GM21526 (cell line): Measurements from ENCODE around the gene RAB24.
A peak's percentile ranks its signal among the peaks of the same experiment; 100 is the strongest.
"Not testable (repeated sequence)": the region's sequence is repeated elsewhere in the genome, so short reads cannot be mapped to it uniquely, and the experiment has no call there.

Source experiments
- ATAC-seq: cut with Tn5 transposase; IDR thresholded peaks from one replicate; pipeline ENCODE4 v1.9.1; 2021; ENCODE audit warnings: moderate library complexity; ENCODE audit not compliant: unreplicated experiment, low FRiP score

The RAB24 gene

GRCh38 chr5:177303121-177303924, at the start of gene RAB24, which contains the start of gene PRELID1:
TSS of gene RAB24 (minus strand) at chr5:177303719. CDS start at chr5:177303288, 431 bp downstream.
TSS of gene PRELID1 (plus strand) at chr5:177303799. CDS start at chr5:177303986, 187 bp downstream.
- peak; percentile 45 for ATAC-seq

- no peak for ATAC-seq
Measured at GRCh38 chr5:177353093-177353492, 49.6 kb upstream of the RAB24 start.

DNA sequence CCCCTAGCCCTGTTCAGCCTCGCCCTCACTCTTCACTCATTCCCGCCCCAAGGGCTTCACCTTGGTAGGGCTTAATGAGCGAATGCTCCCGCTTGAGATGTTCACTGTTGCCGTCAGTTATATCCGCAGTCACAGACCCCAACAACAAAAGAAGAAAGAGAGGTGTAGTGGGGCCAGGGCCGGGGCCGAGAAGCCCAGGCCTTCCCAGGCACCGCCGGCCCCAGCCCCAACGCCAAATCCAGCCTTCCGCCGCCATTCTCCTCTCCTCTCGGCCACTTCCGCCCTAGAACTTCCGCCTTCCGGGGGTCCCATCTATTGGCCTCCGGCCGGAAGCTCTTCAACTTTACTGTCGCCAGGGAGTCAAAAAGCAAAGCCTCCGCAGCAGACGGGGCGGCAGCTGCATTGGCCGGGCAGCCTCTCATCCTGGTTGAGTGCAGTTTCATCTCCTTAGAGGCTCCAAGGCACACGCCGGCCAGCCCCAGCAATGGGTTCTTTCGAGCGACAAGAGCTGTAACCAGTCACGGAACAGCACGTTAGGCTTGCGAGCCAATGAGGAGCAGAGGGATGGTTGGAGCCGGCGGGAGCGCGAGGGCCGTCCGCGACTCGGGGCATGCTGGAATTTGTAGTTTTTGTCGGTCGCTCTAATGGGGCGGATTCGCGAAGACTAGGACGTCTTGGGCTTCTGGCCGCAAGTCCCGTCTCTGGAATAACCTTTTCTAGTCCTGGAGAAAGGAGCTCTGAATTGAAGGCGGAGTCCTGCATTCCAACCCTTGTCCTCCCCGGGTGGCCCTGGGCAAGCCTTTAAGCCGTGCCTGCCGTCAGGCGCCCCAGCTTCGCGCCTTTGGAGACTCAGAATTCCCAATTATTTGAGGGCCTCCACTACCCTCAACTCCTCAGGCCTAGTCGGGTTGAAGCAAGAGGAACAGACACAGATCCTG, 48.1 kb upstream of the RAB24 start, which contains the start of gene LMAN2:
LMAN2 (minus strand) TSS at position 277 of the 938 bp plus-strand sequence; CDS start at position 256, 21 bp downstream.
- peak; percentile 90 for ATAC-seq

GRCh38 chr5:177350776-177351391, 47.4 kb upstream of the RAB24 start:
- no peak for ATAC-seq

- ATAC-seq: no peak
Measured at GRCh38 chr5:177349762-177350161, 46.2 kb upstream of the RAB24 start.

GRCh38 chr5:177349362-177349647, 45.8 kb upstream of the RAB24 start:
- ATAC-seq: no peak

GRCh38 chr5:177347699-177348098, 44.2 kb upstream of the RAB24 start:
- no peak for ATAC-seq

DNA sequence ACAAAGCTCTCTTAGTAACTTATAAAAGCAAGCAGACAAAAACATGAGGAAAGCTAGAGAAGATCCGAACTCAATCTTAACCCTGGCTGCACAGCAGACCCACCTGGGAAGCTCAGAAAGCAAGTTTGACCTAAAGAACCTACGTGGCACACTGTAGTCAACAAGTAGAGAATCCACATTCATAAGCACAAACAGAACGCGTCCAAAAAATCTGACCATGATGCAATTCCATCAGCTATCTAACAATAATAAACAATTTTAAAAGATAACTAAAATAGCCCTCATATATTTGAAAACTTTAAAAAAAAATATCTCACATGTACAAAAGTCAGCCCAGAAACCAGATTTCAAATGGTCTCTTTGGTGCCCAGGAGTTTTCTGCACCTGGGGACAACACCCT, 43.3 kb upstream of the RAB24 start:
- no peak for ATAC-seq

GRCh38 chr5:177344891-177345290, 41.4 kb upstream of the RAB24 start:
- ATAC-seq: no peak

GRCh38 chr5:177343777-177344176, 40.3 kb upstream of the RAB24 start:
- no peak for ATAC-seq

DNA sequence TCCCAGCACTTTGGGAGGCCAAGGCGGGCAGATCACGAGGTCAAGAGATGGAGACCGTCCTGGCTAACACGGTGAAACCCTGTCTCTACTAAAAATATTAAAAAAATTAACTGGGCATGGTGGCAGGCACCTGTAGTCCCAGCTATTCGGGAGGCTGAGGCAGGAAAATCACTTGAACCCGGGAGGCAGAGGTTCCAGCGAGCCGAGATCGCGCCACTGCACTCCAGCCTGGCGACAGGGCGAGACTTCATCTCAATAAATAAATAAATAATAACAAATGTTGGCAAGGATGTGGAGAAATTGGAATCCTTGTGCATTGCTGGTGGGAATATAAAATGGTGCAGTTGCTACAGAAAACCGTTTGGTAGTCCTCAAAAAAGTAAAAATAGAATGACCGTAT, 39.5 kb upstream of the RAB24 start:
- not testable (repeated sequence) for ATAC-seq

GRCh38 chr5:177339107-177339638, 35.7 kb upstream of the RAB24 start:
- ATAC-seq: no peak

DNA sequence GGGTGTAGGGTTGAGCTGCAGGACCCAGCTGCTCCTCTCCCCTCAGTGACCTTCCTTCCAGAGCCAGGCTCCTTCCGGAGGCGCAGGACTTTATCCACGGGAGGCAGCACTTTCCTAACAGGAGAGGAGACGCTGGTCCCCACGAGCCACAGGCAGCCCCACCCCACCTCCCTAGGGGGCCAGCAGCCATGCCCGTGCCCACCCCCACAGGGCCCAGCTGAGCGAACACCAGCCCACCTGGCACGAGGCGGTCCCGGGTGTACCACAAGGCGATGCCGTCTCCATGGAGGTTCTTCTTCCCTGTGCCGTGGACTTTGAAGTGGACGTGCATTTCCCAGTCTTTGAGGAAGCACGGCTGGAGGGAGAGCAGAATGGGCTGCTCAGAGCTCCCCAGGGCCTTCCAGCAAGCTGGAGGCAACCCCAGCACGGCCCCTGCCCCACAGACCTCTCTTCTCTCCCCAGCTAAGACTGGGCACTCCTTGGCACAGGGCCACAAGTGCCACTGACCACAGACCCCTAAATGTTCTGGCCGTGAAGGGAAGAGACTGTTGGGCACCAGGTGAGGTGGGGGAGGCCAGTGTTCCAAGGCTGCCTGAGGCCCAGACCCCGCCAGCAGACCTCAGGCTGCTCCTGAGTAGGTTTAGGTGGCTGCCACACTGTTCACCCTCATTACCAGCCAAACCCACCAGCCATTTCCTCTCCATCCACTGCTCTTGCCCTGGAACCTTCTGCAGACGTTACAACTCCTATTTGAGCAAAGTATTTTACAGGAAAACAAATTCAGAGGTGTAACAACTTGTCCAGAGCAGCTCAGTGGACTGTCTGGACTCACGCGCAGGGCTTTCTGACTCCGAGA, 35.0 kb upstream of the RAB24 start:
- no peak for ATAC-seq

DNA sequence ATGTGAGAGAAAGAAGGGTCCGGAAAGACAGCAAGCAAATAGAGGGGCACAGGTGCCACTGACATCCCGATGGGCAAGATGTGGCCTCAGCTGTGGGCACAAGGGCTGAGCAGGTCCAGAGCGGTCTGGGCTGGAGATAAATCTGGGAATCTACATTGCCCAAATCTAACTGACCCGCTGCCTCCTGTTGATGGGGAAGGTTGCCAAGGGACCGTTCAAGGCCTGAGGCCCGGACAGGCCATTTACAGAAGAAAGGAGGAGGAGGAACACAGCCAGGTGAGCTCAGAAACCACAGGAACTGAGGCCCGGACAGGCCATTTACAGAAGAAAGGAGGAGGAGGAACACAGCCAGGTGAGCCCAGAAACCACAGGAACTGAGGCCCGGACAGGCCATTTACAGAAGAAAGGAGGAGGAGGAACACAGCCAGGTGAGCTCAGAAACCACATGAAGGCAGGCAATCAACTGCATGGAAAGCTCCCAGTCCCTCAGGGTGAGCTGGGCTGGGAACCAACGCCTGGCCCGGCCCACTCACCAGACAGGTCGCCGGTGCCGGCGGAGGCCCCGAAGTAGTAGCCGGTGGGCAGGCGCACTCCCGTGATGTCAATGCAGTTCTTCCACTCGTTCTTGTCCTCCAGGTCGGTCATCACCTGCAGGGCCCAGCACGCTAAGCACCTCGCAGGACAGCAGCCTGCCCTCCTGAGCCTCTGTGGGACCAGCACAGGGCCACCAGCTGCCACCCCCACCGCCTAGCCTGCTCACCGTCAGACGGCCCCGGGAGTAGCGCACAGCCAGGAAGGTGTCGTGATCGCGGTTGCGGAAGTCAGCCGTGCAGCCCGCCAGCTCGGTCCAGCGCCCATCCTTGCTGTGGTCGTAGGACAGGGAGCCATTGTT, 33.3 kb upstream of the RAB24 start:
- no peak for ATAC-seq

GRCh38 chr5:177336112-177336511, 32.6 kb upstream of the RAB24 start:
- ATAC-seq: no peak

DNA sequence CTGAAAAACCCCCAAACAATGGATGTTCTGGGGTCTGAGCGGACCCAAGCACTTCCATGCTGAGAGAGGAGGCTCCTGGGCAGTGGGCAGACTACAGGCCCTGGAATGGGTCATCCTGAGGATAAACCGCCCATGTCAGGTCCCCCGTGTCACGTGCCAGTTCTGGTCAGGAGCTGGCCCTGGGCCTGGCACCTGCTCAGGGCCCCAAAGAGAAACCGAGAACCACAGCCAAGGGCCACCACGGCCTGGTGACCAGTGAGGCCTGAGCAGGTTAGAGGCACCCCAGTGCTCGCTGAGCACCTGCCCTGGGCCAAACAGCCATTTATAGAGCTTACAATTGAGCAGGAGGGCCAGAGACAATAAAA, 32.2 kb upstream of the RAB24 start:
- no peak for ATAC-seq

DNA sequence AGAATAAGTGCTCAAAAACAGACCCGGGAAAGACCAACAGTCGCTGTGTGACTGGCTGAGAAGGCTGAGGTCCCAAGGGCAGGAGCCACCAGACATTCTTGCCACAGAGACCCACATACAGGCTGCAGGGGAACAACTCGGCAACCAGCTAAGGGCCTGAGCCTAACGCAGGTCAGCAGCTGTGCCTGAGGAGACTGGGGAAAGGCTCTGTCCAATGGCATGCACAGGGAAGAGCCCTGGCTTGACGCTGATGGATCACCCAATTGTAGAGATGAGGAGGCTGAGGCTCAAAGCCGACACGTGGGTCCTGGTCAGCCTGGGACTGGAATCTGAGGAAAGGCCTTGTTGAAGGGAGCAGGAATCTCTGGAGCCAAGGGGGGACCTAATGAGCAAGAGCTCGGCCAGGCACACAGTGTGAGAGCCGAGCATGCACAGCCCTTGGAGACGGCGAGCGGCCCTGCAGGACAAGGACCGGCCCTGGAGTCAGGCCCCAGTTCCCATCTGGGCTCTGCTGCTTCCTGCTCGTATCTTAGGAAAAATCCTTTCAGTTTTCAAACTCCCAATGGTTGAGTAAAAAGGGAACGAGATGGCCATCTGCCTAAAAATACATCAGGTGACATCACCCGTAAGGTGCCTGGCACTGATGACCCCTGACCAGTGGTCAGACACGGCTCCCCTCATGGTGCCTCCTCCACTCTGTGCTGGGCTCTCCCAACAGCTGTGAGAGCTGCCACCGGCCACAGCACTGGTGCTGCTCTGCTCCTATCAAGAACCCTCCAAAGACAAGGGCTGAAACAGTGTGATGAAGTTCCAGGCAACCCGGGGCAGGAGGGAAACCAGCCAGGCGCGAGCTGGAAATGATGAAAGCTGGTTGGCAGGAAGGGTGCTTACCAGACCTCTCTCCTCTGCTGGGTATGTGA, 31.5 kb upstream of the RAB24 start:
- ATAC-seq: no peak

- no peak for ATAC-seq
Measured at GRCh38 chr5:177334155-177334551, 30.6 kb upstream of the RAB24 start.
